Fibroblast of pulmonary artery (primary cell): ENCODE data around the gene FERMT3.
A peak's percentile ranks its signal among the peaks of the same experiment; 100 is the strongest.
"Not testable (repeated sequence)": the region's sequence is repeated elsewhere in the genome, so short reads cannot be mapped to it uniquely, and the experiment has no call there.

ENCODE experiments used
- DNase-seq: peaks from one replicate; pipeline ENCODE4 v3.0.0-alpha.2; 2010; ENCODE audit warnings: low read depth
- H3K4me3 ChIP-seq: replicated peaks from 2 replicates; pipeline ENCODE4 v1.5.1; 2011; ENCODE audit warnings: low read depth, mild to moderate bottlenecking, control low read depth, low read length, moderate library complexity
- TF ChIP-seq, protein P1 (sequence below): IDR thresholded peaks from 2 replicates; pipeline ENCODE4 v1.5.1; 2011; ENCODE audit warnings: mild to moderate bottlenecking, control low read depth, low read length, inconsistent platforms; ENCODE audit errors: missing control alignments

The FERMT3 gene

DNA sequence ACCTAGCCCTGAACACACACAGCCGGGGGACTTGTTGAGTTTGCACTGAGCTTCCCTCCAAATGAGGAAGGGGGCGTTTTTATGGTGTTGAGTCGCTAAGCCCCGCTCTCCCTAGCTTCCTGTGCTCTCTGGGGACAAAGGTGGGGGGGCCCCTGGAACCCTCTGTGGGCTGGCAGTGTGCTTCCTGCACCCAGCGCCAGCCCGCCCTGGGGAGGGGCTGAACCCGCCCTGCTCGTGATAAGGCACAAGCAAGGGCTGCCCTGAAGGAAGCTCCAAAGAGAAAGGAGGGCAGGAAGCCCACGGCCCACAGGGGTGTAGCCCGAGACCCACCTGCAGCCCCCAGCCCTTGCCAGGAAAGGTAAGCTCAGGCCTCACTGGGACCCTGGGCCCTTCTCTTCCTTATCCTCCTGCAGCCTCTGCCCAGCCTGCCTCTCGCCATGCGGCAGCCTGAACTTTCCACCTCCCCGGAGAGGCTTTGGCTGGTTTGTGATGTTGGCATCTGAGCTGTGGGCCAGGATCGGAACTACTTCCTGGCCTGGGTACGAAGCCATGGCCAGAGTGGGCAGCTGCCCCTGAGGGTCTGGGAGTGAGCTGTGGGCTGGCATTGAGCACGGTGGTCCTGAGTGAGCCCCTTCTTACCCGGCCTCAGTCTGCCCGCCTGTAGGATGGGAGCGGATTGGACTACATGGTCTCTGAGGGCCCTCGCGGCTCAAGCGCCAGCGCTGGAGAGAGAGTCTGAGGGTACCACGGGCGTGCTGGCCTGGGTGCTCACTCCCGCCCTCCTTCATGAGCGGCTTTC, at the start of gene FERMT3:
TSS of gene FERMT3 (plus strand) at position 265 of the 799 bp plus-strand sequence. CDS start 644 bp downstream, outside the sequence.
- peak within 1 kb of the TSS; percentile 7 for H3K4me3 ChIP-seq
- no peak for DNase-seq
- TF ChIP-seq, protein P1, sequence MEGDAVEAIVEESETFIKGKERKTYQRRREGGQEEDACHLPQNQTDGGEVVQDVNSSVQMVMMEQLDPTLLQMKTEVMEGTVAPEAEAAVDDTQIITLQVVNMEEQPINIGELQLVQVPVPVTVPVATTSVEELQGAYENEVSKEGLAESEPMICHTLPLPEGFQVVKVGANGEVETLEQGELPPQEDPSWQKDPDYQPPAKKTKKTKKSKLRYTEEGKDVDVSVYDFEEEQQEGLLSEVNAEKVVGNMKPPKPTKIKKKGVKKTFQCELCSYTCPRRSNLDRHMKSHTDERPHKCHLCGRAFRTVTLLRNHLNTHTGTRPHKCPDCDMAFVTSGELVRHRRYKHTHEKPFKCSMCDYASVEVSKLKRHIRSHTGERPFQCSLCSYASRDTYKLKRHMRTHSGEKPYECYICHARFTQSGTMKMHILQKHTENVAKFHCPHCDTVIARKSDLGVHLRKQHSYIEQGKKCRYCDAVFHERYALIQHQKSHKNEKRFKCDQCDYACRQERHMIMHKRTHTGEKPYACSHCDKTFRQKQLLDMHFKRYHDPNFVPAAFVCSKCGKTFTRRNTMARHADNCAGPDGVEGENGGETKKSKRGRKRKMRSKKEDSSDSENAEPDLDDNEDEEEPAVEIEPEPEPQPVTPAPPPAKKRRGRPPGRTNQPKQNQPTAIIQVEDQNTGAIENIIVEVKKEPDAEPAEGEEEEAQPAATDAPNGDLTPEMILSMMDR: no peak

DNA sequence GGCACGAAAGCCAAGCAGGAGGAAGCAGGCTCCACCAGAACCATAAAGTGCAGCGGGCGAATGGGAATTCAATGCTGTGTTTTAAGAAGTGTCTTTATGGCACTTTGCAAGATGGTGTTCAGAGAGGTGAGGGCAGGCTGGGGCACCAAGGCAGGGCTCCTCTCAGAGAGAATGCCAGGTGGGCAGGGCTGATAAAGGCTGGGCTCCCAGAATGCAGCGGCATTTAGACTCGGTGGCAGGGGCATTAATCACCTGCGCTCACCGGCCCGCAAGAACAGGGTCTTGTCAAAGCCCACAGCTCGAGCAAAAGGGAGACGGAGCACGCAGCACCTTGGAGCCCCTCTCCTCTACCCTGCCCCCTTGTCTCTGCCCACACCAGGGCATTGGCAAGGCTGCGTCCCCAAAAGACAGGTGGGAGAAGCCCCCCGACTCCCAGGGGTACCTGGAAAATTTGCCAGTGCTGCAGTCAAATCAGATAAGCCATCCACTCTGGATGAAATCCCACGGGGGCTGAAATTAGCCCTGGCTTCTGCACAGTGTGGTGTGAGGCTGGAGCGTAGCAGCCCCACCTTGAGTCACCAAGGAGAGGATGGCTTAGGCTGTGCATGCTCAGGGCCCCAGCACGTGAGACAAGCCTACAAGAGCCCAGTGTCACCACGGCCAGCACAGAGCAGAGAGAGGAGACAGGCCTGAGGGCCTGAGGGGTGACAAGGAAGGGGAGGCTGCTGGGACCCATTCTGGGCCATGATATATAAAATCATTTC, 48.7 kb upstream of the FERMT3 start:
- DNase-seq: no peak
- H3K4me3 ChIP-seq: no peak overlapping the region
- TF ChIP-seq, protein P1: no peak

DNA sequence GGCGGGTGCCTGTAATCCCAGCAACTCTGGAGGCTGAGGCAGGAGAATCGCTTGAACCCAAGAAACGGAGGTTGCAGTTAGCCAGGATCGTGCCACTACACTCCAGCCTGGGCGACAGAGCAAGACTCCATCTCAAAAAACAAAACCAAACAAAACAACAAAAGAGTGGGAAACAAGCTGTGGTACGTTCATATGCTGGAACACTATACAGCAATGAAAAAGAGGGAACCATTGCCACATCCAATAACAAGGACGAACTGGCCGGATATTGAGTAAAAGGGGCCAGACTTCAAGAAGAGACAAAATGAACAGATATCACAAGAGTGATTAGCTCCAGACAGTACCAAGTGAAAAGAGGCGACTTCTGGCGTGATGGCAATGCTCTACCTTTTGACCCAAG, 45.5 kb upstream of the FERMT3 start:
- no peak overlapping the region for H3K4me3 ChIP-seq
- DNase-seq: no peak
- TF ChIP-seq, protein P1: no peak

DNA sequence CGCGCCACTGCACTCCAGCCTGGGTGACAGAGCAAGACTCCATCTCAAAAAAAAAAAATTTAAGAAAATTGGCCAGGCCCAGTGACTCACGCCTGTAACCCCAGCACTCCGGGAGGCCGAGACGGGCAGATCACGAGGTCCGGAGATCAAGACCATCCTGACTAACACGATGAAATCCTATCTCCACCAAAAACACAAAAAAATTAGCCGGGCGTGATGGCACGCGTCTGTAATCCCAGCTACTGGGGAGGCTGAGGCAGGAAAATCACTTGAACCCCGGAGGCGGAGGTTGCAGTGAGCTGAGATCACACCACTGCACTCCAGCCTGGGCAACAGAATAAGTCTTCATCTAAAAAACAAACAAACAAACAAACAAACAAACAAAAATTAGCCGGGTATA, 43.8 kb upstream of the FERMT3 start:
- DNase-seq, H3K4me3 ChIP-seq: not testable (repeated sequence)

DNA sequence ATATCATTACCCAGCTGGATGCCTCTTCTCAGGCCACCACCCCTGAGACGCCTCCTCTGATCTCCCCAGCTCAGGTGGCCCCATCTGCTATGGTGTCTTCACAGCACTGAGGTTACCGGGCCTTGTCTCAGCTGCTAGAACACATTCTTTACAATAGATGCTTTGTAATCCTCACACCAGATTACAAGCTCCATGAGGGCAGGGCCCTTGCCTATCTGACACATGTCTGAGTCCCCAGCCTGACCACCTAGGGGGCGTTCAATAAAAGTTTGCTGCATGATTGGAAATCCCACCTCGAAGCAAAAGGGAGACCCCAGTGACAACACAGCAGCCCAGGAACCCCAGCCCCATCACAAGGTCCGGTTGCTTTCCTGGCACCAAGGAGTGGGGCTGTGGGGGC, 42.6 kb upstream of the FERMT3 start:
- H3K4me3 ChIP-seq: no peak overlapping the region
- TF ChIP-seq, protein P1: no peak
- DNase-seq: no peak

DNA sequence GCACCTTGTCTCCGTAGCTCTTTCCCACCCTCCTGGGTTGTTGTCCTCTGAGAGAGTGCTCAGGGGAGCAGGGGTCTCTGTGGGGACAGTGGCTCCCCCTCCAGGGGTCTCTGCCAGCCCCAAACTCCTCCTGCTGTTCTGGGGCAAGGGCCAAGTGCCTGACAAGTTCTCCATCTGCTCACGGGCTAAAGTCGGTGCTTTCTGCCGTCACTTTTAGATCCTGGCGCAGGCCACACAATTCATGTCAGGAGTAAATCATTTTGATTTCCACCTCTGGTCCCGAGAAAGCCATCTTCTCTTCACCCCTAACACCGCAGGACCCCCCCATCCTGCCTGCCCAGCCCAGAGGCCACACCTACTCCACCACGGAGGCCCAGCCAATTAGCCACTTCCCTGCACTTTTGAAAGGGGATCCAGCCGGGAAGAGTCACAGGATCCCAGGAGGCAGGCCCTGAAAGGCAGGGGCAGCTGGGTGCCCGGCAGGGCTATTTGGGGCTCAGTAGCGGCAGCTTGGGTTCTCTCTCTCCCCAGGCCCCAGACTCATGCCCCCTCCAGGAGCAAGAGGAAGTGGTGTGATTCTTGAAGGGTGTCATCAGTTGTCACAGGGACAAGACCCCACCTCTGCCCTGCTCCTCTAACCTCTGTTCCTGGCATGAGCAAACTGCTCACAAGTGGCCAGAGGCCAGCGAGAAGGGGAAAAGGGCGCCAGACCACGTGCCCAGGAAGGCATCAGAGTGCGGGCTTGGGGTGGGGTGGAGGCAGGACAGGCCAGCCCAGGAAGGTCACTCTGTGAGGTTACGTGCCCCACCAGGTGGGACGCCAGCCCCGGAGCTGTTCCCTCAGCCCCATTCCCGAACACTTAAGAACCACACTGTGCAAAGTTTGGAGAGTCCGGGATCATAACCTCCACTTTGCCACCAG, 41.9 kb upstream of the FERMT3 start:
- H3K4me3 ChIP-seq: peak overlapping the region; percentile 66
- DNase-seq: no peak
- TF ChIP-seq, protein P1: no peak

DNA sequence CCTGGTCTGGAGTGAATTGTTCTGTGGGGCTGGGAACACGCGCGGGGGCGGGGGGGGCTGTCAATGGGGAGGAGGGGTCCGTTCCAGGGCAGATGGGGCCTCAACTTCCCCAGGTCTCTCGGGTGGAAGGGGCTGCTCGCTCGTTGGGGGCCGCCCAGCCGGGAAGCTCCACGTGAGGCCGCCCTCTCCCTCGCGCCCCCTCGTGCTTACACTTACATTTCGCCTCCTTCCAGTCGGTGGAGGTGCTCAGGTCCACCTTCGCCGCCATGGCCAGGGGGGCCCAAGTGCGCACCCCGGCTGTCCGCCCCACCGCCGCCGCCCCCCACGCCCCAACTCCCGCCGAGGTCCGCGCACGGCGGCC, 41.1 kb upstream of the FERMT3 start:
- no peak for DNase-seq
- TF ChIP-seq, protein P1: no peak
- peak overlapping the region; percentile 66 for H3K4me3 ChIP-seq
